AG09309 (cell line): ENCODE data around the gene TM2D3.

Source experiments
- DNase-seq: peaks from one replicate; pipeline ENCODE4 v3.0.0-alpha.2; 2010; ENCODE audit warnings: low read depth
- H3K4me3 ChIP-seq: 2 replicates; pipeline ENCODE4 v1.5.1; 2011; ENCODE audit warnings: mild to moderate bottlenecking, low read depth, low read length, moderate library complexity; ENCODE audit not compliant: control insufficient read depth
- TF ChIP-seq, protein P1 (sequence below): IDR thresholded peaks from 2 replicates; pipeline ENCODE4 v1.5.1; 2011; ENCODE audit warnings: mild to moderate bottlenecking, low read depth, low read length, inconsistent platforms; ENCODE audit not compliant: insufficient read depth, control insufficient read depth; ENCODE audit errors: missing control alignments

The TM2D3 gene

DNA sequence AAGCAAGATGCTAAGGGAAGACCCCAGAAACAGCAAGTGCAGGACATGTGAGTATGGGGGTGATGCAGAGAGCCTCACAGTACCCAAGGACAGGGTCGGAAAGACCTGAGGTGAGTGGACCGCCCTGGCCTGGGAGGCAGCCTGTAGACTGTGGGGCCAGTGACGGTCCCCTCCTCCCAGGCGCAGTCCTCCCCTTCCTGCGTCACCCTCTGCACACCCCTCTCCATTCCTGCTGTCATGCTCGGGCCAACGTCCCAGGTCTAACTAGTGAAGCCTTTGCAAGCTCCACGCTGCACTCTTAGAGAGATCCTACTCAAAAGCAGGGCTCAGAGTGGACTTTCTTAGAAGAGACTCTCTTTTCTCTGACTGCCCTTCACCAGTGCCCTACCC, 41.6 kb downstream of the TM2D3 start:
- TF ChIP-seq, protein P1, sequence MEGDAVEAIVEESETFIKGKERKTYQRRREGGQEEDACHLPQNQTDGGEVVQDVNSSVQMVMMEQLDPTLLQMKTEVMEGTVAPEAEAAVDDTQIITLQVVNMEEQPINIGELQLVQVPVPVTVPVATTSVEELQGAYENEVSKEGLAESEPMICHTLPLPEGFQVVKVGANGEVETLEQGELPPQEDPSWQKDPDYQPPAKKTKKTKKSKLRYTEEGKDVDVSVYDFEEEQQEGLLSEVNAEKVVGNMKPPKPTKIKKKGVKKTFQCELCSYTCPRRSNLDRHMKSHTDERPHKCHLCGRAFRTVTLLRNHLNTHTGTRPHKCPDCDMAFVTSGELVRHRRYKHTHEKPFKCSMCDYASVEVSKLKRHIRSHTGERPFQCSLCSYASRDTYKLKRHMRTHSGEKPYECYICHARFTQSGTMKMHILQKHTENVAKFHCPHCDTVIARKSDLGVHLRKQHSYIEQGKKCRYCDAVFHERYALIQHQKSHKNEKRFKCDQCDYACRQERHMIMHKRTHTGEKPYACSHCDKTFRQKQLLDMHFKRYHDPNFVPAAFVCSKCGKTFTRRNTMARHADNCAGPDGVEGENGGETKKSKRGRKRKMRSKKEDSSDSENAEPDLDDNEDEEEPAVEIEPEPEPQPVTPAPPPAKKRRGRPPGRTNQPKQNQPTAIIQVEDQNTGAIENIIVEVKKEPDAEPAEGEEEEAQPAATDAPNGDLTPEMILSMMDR, result no peak

DNA sequence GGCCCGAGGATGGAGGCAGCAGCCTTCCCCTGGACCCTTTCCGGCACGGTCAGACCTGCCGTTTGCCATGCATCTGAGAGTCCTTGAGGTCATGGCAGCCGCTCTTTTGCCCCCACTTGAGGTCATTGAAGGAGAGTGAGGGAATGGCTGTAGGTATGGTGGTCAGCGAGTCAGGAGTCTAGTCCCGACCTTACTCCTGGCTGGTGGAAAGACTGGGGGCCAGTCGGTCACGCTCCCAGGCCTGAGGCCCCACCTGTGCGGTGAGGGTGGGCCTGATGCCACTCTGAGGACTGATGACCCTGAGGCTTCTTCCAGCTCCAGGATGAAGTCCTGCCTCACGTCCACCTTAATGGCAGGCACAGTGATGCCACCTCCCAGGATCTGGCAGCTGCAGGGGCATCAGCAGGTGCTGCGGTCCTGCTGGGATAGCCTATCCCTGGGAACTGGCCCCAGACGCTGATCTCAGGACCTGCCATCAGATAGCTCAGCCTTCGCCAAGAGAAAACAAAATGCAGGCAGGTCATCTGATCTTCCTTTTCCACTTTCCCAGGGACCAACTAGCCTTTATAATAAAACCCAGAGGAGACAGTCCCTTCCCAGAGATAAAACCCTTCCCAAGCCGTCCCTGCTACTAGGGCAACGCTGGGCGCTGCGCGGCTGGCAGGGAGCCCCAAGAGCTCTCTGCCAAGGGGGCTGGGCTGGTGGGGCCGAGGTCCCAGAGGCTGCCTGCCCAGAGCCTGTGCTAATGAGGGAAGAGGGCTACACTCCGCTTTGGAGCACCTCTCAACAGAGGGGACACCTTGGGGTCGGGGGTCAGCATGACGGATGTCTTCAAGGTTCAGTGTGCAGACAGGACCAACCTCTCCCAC, 42.2 kb downstream of the TM2D3 start:
- no peak overlapping the region for H3K4me3 ChIP-seq
- DNase-seq, result no peak
- TF ChIP-seq, protein P1, result no peak

More for the DNA sequence above, 41.6 kb downstream of the TM2D3 start:
- no peak for DNase-seq
- no peak overlapping the region for H3K4me3 ChIP-seq

DNA sequence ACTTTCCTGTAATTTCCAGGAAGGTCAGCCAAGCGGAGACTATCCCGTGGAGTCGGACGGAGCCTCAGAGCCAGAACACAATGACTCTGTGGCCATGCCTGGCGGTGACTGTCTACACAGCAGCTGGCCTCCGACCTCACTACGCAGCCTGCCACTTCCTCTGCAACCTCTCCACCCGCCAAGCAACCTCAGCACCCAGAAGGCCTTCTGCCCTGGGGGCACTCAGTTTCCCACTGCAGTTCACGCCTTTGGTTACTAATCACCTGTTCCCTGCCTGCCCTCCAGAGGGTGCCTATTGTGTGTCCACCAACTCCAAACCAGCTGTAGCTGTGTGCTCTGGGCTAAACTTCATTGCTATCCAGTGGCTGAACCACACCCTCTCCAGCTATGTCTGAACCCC, 44.0 kb downstream of the TM2D3 start:
- DNase-seq, result no peak
- no peak overlapping the region for H3K4me3 ChIP-seq
- TF ChIP-seq, protein P1, result no peak

DNA sequence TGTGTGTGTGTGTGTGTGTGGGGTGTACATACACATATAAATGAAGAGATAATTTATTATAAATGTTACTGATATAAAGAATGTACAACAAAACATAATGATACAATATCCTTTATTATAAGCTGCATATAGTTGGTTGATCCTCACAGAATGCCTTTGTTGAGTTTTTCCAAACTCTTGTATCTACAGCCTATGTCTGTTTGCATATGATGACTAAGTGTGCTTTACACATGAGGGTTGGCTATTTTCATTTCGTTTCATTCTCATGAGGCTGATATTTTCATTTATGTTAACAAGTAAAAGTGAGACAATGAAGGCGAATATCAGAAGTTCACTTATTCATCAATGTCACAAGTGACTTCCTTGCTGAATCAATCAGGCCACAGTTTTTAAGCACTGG, 45.1 kb downstream of the TM2D3 start:
- TF ChIP-seq, protein P1, result no peak
- no peak for DNase-seq
- no peak overlapping the region for H3K4me3 ChIP-seq

DNA sequence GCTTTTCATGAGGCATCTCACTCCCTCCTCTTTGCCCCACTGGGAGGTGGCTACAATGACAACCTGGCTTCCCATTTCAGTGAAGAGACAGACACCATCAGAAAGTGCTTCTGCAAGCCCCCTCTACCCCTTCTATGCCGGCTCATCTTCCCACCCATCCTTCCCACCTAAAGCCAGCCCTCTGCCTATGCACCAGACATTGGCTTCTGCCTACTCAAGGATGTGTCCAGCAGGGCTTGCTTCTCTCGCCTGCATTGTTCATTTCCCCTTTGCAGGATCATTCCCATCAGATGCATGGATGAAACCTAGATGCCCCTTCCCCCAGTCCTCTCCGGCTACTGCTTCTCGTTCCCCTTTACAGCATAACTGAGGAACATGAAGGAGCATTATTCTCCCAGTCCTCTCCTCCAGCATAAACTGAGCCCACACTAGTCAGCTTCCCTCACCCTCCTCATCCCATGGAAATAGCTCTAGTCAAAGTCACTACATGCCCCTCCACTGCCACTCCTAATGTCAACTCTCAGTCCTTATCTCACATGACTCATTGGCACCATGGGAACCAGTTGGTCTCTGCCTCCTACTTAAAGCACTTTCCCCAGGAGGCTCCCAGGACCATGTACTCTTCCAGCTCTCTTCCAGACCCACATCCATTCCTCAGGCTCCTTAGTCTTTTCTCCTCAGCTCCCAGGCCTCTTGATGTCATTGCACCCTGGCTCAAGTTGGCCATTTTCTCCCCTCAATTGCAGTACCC, 47.9 kb downstream of the TM2D3 start:
- H3K4me3 ChIP-seq, result no peak overlapping the region
- no peak for DNase-seq
- TF ChIP-seq, protein P1, result no peak

DNA sequence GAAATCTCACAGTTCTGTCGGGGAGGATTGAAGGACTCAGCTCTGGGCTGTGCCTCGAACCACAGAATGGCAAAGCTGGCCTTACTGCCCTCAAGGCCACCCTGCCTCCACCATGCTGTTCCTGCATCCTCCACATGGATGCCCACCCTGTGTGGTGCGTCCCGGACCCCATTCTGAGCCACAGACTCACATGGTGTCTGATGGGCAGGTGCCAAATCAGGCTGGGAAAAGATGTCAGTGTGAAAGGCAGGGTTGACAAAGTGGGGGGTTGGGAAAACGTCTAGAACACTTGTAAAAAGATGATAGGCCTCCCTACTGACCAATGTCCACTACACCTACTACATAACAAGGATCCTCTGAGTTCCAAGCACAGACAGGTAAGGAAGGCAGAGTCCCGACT, 49.4 kb downstream of the TM2D3 start:
- no peak for DNase-seq
- no peak overlapping the region for H3K4me3 ChIP-seq
- TF ChIP-seq, protein P1, result no peak
